Breast epithelium (tissue), 4 donors: ENCODE results near the gene PSMA8. TPM values are rescaled to one million over a fixed set of nuclear protein-coding genes. Genes with fewer than 3 reads are reported as not detected.
"Not testable (repeated sequence)": the region's sequence is repeated elsewhere in the genome, so short reads cannot be mapped to it uniquely, and the experiment has no call there.

Experiments used
- DNase-seq, 2 donors: peaks; one replicate each; pipeline ENCODE4 v3.0.0-alpha.2; 2019; ENCODE audit warnings: low spot score in 2 of 2
- H3K27ac ChIP-seq, 2 donors: fragments of 200-600 bp; sonication (generic) in 1 of 2; one replicate each; pipeline ENCODE4 v1.5.1; 2016 to 2019; ENCODE audit warnings: mild to moderate bottlenecking in 1 of 2
- H3K27me3 ChIP-seq, 2 donors: fragments of 200-600 bp; sonication (generic) in 1 of 2; one replicate each; pipeline versions ENCODE4 v1.5.1 to v1.6.0; 2017 to 2019; ENCODE audit warnings: control low read depth in 1 of 2, mild to moderate bottlenecking in 1 of 2
- H3K36me3 ChIP-seq: fragments of 200-600 bp; one replicate; pipeline ENCODE4 v1.5.1; 2019
- H3K4me1 ChIP-seq, 2 donors: fragments of 200-600 bp; sonication (generic); one replicate each; pipeline ENCODE4 v1.5.1; 2016 to 2019; ENCODE audit warnings: control low read depth in 1 of 2
- H3K4me3 ChIP-seq, 3 donors: fragments of 200-600 bp; sonication (generic); 1 replicate in 2 of 3; 2 replicates in 1 of 3; pipeline ENCODE4 v1.5.1; 2016 to 2019; ENCODE audit warnings: mild to moderate bottlenecking in 3 of 3, moderate library complexity in 2 of 3
- H3K9me3 ChIP-seq, 2 donors: fragments of 200-600 bp; sonication (generic) in 1 of 2; one replicate each; pipeline ENCODE4 v1.5.1; 2016 to 2019; ENCODE audit warnings: control low read depth in 1 of 2
- CTCF ChIP-seq, 3 donors: fragments of 450-650 bp; IDR thresholded peaks; one replicate each; pipeline ENCODE4 v1.5.1; 2016 to 2017; ENCODE audit warnings: antibody characterized with exemption in 3 of 3, mild to moderate bottlenecking in 3 of 3, moderate library complexity in 3 of 3
- POLR2A ChIP-seq: fragments of 450-650 bp; IDR thresholded peaks from one replicate; pipeline ENCODE4 v1.6.1; 2016; ENCODE audit warnings: antibody characterized with exemption, mild to moderate bottlenecking, moderate library complexity
- POLR2AphosphoS5 ChIP-seq, 3 donors: sonication (generic); formaldehyde crosslinking; IDR thresholded peaks; one replicate each; pipeline ENCODE4 v1.6.1; 2017; ENCODE audit warnings: antibody characterized with exemption in 3 of 3
- intact Hi-C: fragments of 100-400 bp; cut with DNase I; formaldehyde crosslinking; loops from one replicate; pipeline ENCODE4 v1.15.1; 2023; ENCODE audit warnings: low total_unique reads
- total RNA-seq, 3 donors: library from RNA; depleted of rRNA; stranded (reverse); fragments of >200 nt; gene quantifications; one replicate each; pipeline ENCODE4 v1.1.0, GENCODE V29; 2016

Gene PSMA8
- total RNA-seq, 3 donors from 2014 or later: not detected

- H3K36me3 ChIP-seq: no peaks in the 10 kb centered on the region
- TF ChIP-seq CTCF (IDR thresholded peaks at IDR 0.05) (no peak), POLR2AphosphoS5 (IDR thresholded peaks at IDR 0.05) (no peak), POLR2A (no peak)
- no peaks in the 10 kb centered on the region for H3K4me1 ChIP-seq
- no peak for DNase-seq
- intact Hi-C loops: no loop called here
- H3K4me3 ChIP-seq: no peak overlapping the region
- no peak overlapping the region for H3K27ac ChIP-seq
- H3K9me3 ChIP-seq: no peaks in the 10 kb centered on the region
- H3K27me3 ChIP-seq: no peaks in the 10 kb centered on the region
Observed at GRCh38 chr18:26233208-26233607, 99.5 kb downstream of the PSMA8 start.

GRCh38 chr18:26237363-26237762, 103.7 kb downstream of the PSMA8 start:
- H3K27ac ChIP-seq, H3K4me3 ChIP-seq, H3K27me3 ChIP-seq, intact Hi-C loops, H3K4me1 ChIP-seq, H3K36me3 ChIP-seq, DNase-seq, H3K9me3 ChIP-seq: not testable (repeated sequence)

GRCh38 chr18:26238718-26239117, 105.0 kb downstream of the PSMA8 start:
- DNase-seq, H3K36me3 ChIP-seq, H3K4me1 ChIP-seq, H3K9me3 ChIP-seq, H3K27me3 ChIP-seq, H3K27ac ChIP-seq, intact Hi-C loops, H3K4me3 ChIP-seq: not testable (repeated sequence)

GRCh38 chr18:26242392-26242791, 108.7 kb downstream of the PSMA8 start:
- H3K4me3 ChIP-seq, H3K27ac ChIP-seq, H3K36me3 ChIP-seq, H3K4me1 ChIP-seq, H3K27me3 ChIP-seq, intact Hi-C loops, DNase-seq: not testable (repeated sequence)
- peaks cover 19 to 23% of the 10 kb centered on the region in 2 donors for H3K9me3 ChIP-seq

Other genes starting within 250 kb of the PSMA8 start
- 100 to 1,000 TPM in 2 of 3 donors, 10 to 100 TPM in 1; 99.1 to 205 (median 148) TPM for gene SS18, start 43.3 kb upstream of the PSMA8 start, total RNA-seq
- gene TAF4B, start 92.6 kb downstream of the PSMA8 start, total RNA-seq: 10 to 100 TPM; 13.6 to 16.8 (median 14.1) TPM